ENCODE data around the gene CCDC91.

Gene CCDC91

GRCh38 chr12:28578361-28578760, 388.1 kb downstream of the CCDC91 start:
- no peaks in the 10 kb centered on the region for H3K27me3 ChIP-seq (replicated peaks in 2 of 5; ENCODE audit: control insufficient read depth in 4 of 5, insufficient read depth in 5 of 5, low read length in 4 of 5)
- H3K4me1 ChIP-seq (ENCODE audit: control extremely low read depth in 1 of 4, control insufficient read depth in 4 of 4, insufficient read depth in 4 of 4, low read length in 3 of 4) = peaks cover 0 to 6% (median 3%) of the 10 kb centered on the region in 4 experiments
- no peaks in the 10 kb centered on the region for H3K36me3 ChIP-seq (ENCODE audit: control insufficient read depth in 4 of 4, insufficient read depth in 4 of 4, low read length in 3 of 4)
- CTCF ChIA-PET = no interaction called here
- no peaks in the 10 kb centered on the region for H3K9me3 ChIP-seq (ENCODE audit: control extremely low read depth in 1 of 5, control insufficient read depth in 4 of 5, insufficient read depth in 2 of 5, low read depth in 1 of 5, low read length in 4 of 5)
- 92% methylated on average over 3 of the region's 3 CpGs for WGBS (ENCODE audit: insufficient coverage)
- no peak overlapping the region for H3K4me3 ChIP-seq (ENCODE audit: control insufficient read depth in 1 of 7, extremely low read depth in 1 of 7, insufficient read depth in 4 of 7, low read depth in 2 of 7, low read length in 6 of 7)
- H3K27ac ChIP-seq (ENCODE audit: insufficient read depth in 1 of 2, low read depth in 1 of 2, low read length in 2 of 2, poor library complexity in 1 of 2, severe bottlenecking in 2 of 2) = no peak overlapping the region
- POLR2A ChIA-PET = interaction anchor here (0.6 kb wide), 1 partner anchor 1267 kb away, joined by 4 read pairs; no protein-coding TSS in a partner anchor
- DNase-seq = no peak

GRCh38 chr12:28578833-28579252, 388.6 kb downstream of the CCDC91 start:
- 94% methylated on average over 2 of the region's 3 CpGs for WGBS (ENCODE audit: insufficient coverage)
- Histone ChIP-seq H3K4me1 (ENCODE audit: control extremely low read depth in 1 of 4, control insufficient read depth in 4 of 4, insufficient read depth in 4 of 4, low read length in 3 of 4) (peaks cover 3 to 10% (median 5%) of the 10 kb centered on the region in 4 experiments), H3K36me3 (ENCODE audit: control insufficient read depth in 4 of 4, insufficient read depth in 4 of 4, low read length in 3 of 4) (no peaks in the 10 kb centered on the region), H3K9me3 (ENCODE audit: control extremely low read depth in 1 of 5, control insufficient read depth in 4 of 5, insufficient read depth in 2 of 5, low read depth in 1 of 5, low read length in 4 of 5) (no peaks in the 10 kb centered on the region), H3K4me3 (ENCODE audit: control insufficient read depth in 1 of 7, extremely low read depth in 1 of 7, insufficient read depth in 4 of 7, low read depth in 2 of 7, low read length in 6 of 7) (no peak overlapping the region), H3K27me3 (replicated peaks in 2 of 5; ENCODE audit: control insufficient read depth in 4 of 5, insufficient read depth in 5 of 5, low read length in 4 of 5) (no peaks in the 10 kb centered on the region), H3K27ac (ENCODE audit: insufficient read depth in 1 of 2, low read depth in 1 of 2, low read length in 2 of 2, poor library complexity in 1 of 2, severe bottlenecking in 2 of 2) (no peak overlapping the region)
- ChIA-PET CTCF (no interaction called here), POLR2A (no interaction called here)
- DNase-seq = no peak

- ChIA-PET POLR2A (no interaction called here), CTCF (interaction anchor here (1.4 kb wide), 1 partner anchor 24 kb away, joined by 3 read pairs; no protein-coding TSS in a partner anchor)
- Histone ChIP-seq H3K27ac (ENCODE audit: insufficient read depth in 1 of 2, low read depth in 1 of 2, low read length in 2 of 2, poor library complexity in 1 of 2, severe bottlenecking in 2 of 2) (no peak overlapping the region), H3K27me3 (replicated peaks in 2 of 5; ENCODE audit: control insufficient read depth in 4 of 5, insufficient read depth in 5 of 5, low read length in 4 of 5) (no peaks in the 10 kb centered on the region), H3K9me3 (ENCODE audit: control extremely low read depth in 1 of 5, control insufficient read depth in 4 of 5, insufficient read depth in 2 of 5, low read depth in 1 of 5, low read length in 4 of 5) (no peaks in the 10 kb centered on the region), H3K36me3 (ENCODE audit: control insufficient read depth in 4 of 4, insufficient read depth in 4 of 4, low read length in 3 of 4) (no peaks in the 10 kb centered on the region), H3K4me3 (ENCODE audit: control insufficient read depth in 1 of 7, extremely low read depth in 1 of 7, insufficient read depth in 4 of 7, low read depth in 2 of 7, low read length in 6 of 7) (peak overlapping the region in 1 of 7 experiments; percentile 54), H3K4me1 (ENCODE audit: control extremely low read depth in 1 of 4, control insufficient read depth in 4 of 4, insufficient read depth in 4 of 4, low read length in 3 of 4) (peaks cover 3 to 17% (median 8%) of the 10 kb centered on the region in 4 experiments)
- DNase-seq = peak in 1 of 3 donors; percentile 26
- WGBS (ENCODE audit: insufficient coverage) = 100% methylated on average over 2 of the region's 6 CpGs
Measured at GRCh38 chr12:28582672-28583376, 392.6 kb downstream of the CCDC91 start.

- Histone ChIP-seq H3K36me3 (ENCODE audit: control insufficient read depth in 4 of 4, insufficient read depth in 4 of 4, low read length in 3 of 4) (no peaks in the 10 kb centered on the region), H3K27ac (ENCODE audit: insufficient read depth in 1 of 2, low read depth in 1 of 2, low read length in 2 of 2, poor library complexity in 1 of 2, severe bottlenecking in 2 of 2) (no peak overlapping the region), H3K27me3 (replicated peaks in 2 of 5; ENCODE audit: control insufficient read depth in 4 of 5, insufficient read depth in 5 of 5, low read length in 4 of 5) (peaks cover 0 to 3% (median 0%) of the 10 kb centered on the region in 5 experiments), H3K9me3 (ENCODE audit: control extremely low read depth in 1 of 5, control insufficient read depth in 4 of 5, insufficient read depth in 2 of 5, low read depth in 1 of 5, low read length in 4 of 5) (no peaks in the 10 kb centered on the region), H3K4me1 (ENCODE audit: control extremely low read depth in 1 of 4, control insufficient read depth in 4 of 4, insufficient read depth in 4 of 4, low read length in 3 of 4) (peaks cover 3 to 17% (median 8%) of the 10 kb centered on the region in 4 experiments), H3K4me3 (ENCODE audit: control insufficient read depth in 1 of 7, extremely low read depth in 1 of 7, insufficient read depth in 4 of 7, low read depth in 2 of 7, low read length in 6 of 7) (peak overlapping the region in 1 of 7 experiments; percentile 54)
- WGBS (ENCODE audit: insufficient coverage) = 40% methylated on average over 3 of the region's 5 CpGs
- ChIA-PET CTCF (no interaction called here), POLR2A (no interaction called here)
- DNase-seq = peak; percentile 64 to 86 (median 81)
Measured at GRCh38 chr12:28583701-28584261, 393.5 kb downstream of the CCDC91 start.

- WGBS (ENCODE audit: insufficient coverage) = 85% methylated on average over 4 of the region's 5 CpGs
- no peak overlapping the region for H3K4me3 ChIP-seq (ENCODE audit: control insufficient read depth in 1 of 7, extremely low read depth in 1 of 7, insufficient read depth in 4 of 7, low read depth in 2 of 7, low read length in 6 of 7)
- peak in 2 of 3 donors; percentile 17 to 40 for DNase-seq
- peaks cover 0 to 4% (median 0%) of the 10 kb centered on the region in 5 experiments for H3K27me3 ChIP-seq (replicated peaks in 2 of 5; ENCODE audit: control insufficient read depth in 4 of 5, insufficient read depth in 5 of 5, low read length in 4 of 5)
- no peaks in the 10 kb centered on the region for H3K36me3 ChIP-seq (ENCODE audit: control insufficient read depth in 4 of 4, insufficient read depth in 4 of 4, low read length in 3 of 4)
- ChIA-PET POLR2A (no interaction called here), CTCF (no interaction called here)
- H3K4me1 ChIP-seq (ENCODE audit: control extremely low read depth in 1 of 4, control insufficient read depth in 4 of 4, insufficient read depth in 4 of 4, low read length in 3 of 4) = peaks cover 3 to 17% (median 8%) of the 10 kb centered on the region in 4 experiments
- no peak overlapping the region for H3K27ac ChIP-seq (ENCODE audit: insufficient read depth in 1 of 2, low read depth in 1 of 2, low read length in 2 of 2, poor library complexity in 1 of 2, severe bottlenecking in 2 of 2)
- no peaks in the 10 kb centered on the region for H3K9me3 ChIP-seq (ENCODE audit: control extremely low read depth in 1 of 5, control insufficient read depth in 4 of 5, insufficient read depth in 2 of 5, low read depth in 1 of 5, low read length in 4 of 5)
Measured at GRCh38 chr12:28585146-28585545, 394.9 kb downstream of the CCDC91 start.

GRCh38 chr12:28586481-28586880, 396.2 kb downstream of the CCDC91 start:
- Histone ChIP-seq H3K4me3 (ENCODE audit: control insufficient read depth in 1 of 7, extremely low read depth in 1 of 7, insufficient read depth in 4 of 7, low read depth in 2 of 7, low read length in 6 of 7) (no peak overlapping the region), H3K27ac (ENCODE audit: insufficient read depth in 1 of 2, low read depth in 1 of 2, low read length in 2 of 2, poor library complexity in 1 of 2, severe bottlenecking in 2 of 2) (no peak overlapping the region), H3K27me3 (replicated peaks in 2 of 5; ENCODE audit: control insufficient read depth in 4 of 5, insufficient read depth in 5 of 5, low read length in 4 of 5) (peaks cover 0 to 4% (median 0%) of the 10 kb centered on the region in 5 experiments), H3K36me3 (ENCODE audit: control insufficient read depth in 4 of 4, insufficient read depth in 4 of 4, low read length in 3 of 4) (no peaks in the 10 kb centered on the region), H3K9me3 (ENCODE audit: control extremely low read depth in 1 of 5, control insufficient read depth in 4 of 5, insufficient read depth in 2 of 5, low read depth in 1 of 5, low read length in 4 of 5) (peaks cover 0 to 2% (median under 1%) of the 10 kb centered on the region in 5 experiments), H3K4me1 (ENCODE audit: control extremely low read depth in 1 of 4, control insufficient read depth in 4 of 4, insufficient read depth in 4 of 4, low read length in 3 of 4) (peaks cover 3 to 17% (median 8%) of the 10 kb centered on the region in 4 experiments)
- no peak for DNase-seq
- 92% methylated on average over 2 of the region's 3 CpGs for WGBS (ENCODE audit: insufficient coverage)
- ChIA-PET POLR2A (no interaction called here), CTCF (no interaction called here)

GRCh38 chr12:28591831-28592230, 401.6 kb downstream of the CCDC91 start:
- ChIA-PET CTCF (no interaction called here), POLR2A (no interaction called here)
- Histone ChIP-seq H3K27me3 (replicated peaks in 2 of 5; ENCODE audit: control insufficient read depth in 4 of 5, insufficient read depth in 5 of 5, low read length in 4 of 5) (peaks cover 0 to 4% (median 0%) of the 10 kb centered on the region in 5 experiments), H3K27ac (ENCODE audit: insufficient read depth in 1 of 2, low read depth in 1 of 2, low read length in 2 of 2, poor library complexity in 1 of 2, severe bottlenecking in 2 of 2) (no peak overlapping the region), H3K4me3 (ENCODE audit: control insufficient read depth in 1 of 7, extremely low read depth in 1 of 7, insufficient read depth in 4 of 7, low read depth in 2 of 7, low read length in 6 of 7) (no peak overlapping the region), H3K4me1 (ENCODE audit: control extremely low read depth in 1 of 4, control insufficient read depth in 4 of 4, insufficient read depth in 4 of 4, low read length in 3 of 4) (no peaks in the 10 kb centered on the region), H3K9me3 (ENCODE audit: control extremely low read depth in 1 of 5, control insufficient read depth in 4 of 5, insufficient read depth in 2 of 5, low read depth in 1 of 5, low read length in 4 of 5) (peaks cover 0 to 11% (median 6%) of the 10 kb centered on the region in 5 experiments), H3K36me3 (ENCODE audit: control insufficient read depth in 4 of 4, insufficient read depth in 4 of 4, low read length in 3 of 4) (no peaks in the 10 kb centered on the region)
- no peak for DNase-seq
- 100% methylated on average over 1 of the region's 1 CpG for WGBS (ENCODE audit: insufficient coverage)

All from common myeloid progenitor, CD34-positive (primary cell).